PC-3 (cell line): ENCODE results near the gene PITPNM3. TPM values are rescaled to one million over a fixed set of nuclear protein-coding genes. Genes with fewer than 3 reads are reported as not detected.

Experiments used
- ATAC-seq: fragments of 200-7000 bp; cut with Tn5 transposase; 2 replicates; pipeline ENCODE4 v1.9.1; 2020; ENCODE audit warnings: mild to moderate bottlenecking, moderate library complexity
- BruUV-seq: library from RNA; stranded (reverse); fragments of 400-500 nt; replicated peaks from 2 replicates; lab custom pipeline; 2021; lab: Mats Ljungman, UMichigan
- CTCF ChIA-PET: fragments of 300-600 bp; sonication (Branson Sonifier 250); formaldehyde crosslinking; loops from one replicate; lab custom pipeline; 2022; ENCODE audit warnings: antibody characterized with exemption; lab: Charles Lee
- POLR2A ChIA-PET: fragments of 300-600 bp; sonication (Branson Sonifier 250); formaldehyde crosslinking; loops from one replicate; lab custom pipeline; 2022; ENCODE audit warnings: antibody characterized with exemption; ENCODE audit not compliant: unreplicated experiment; lab: Charles Lee
- DNase-seq: peaks from one replicate; pipeline ENCODE4 v3.0.0-alpha.2; 2015
- H2AFZ ChIP-seq: fragments of 300-600 bp; sonication (generic); 2 replicates; pipeline ENCODE4 v1.6.0; 2016; ENCODE audit warnings: antibody characterized with exemption, low read length
- H3F3A ChIP-seq: fragments of 300-600 bp; sonication (generic); one replicate; pipeline ENCODE4 v1.6.0; 2017; ENCODE audit warnings: antibody characterized with exemption, low read length, control low read depth, mild to moderate bottlenecking; ENCODE audit not compliant: unreplicated experiment
- H3K27ac ChIP-seq: fragments of 300-600 bp; sonication (generic); 2 replicates; pipeline ENCODE4 v1.5.1; 2016; ENCODE audit warnings: mild to moderate bottlenecking, low read length
- H3K27me3 ChIP-seq: fragments of 300-600 bp; sonication (generic); 2 replicates; pipeline ENCODE4 v1.6.1; 2016; ENCODE audit warnings: low read length, mixed read lengths
- H3K36me3 ChIP-seq: fragments of 300-600 bp; sonication (generic); 2 replicates; pipeline ENCODE4 v1.6.1; 2016; ENCODE audit warnings: low read depth, mixed run types, low read length, mixed read lengths
- H3K4me1 ChIP-seq: fragments of 300-600 bp; sonication (generic); 2 replicates; pipeline ENCODE4 v1.5.1; 2016; ENCODE audit warnings: low read length; ENCODE audit not compliant: insufficient read depth
- H3K4me2 ChIP-seq: fragments of 300-600 bp; sonication (generic); 2 replicates; pipeline ENCODE4 v1.6.0; 2016; ENCODE audit warnings: low read length
- H3K4me3 ChIP-seq: fragments of 300-600 bp; sonication (generic); 2 replicates; pipeline ENCODE4 v1.5.1; 2016; ENCODE audit warnings: mild to moderate bottlenecking, low read length, mixed read lengths
- H3K79me2 ChIP-seq: fragments of 300-600 bp; sonication (generic); 2 replicates; pipeline ENCODE4 v1.6.1; 2017; ENCODE audit warnings: low read length, mixed read lengths
- H3K9ac ChIP-seq: fragments of 300-600 bp; sonication (generic); 2 replicates; pipeline ENCODE4 v1.6.0; 2016; ENCODE audit warnings: mild to moderate bottlenecking, low read length
- H3K9me2 ChIP-seq: fragments of 300-600 bp; sonication (generic); replicated peaks from 2 replicates; pipeline ENCODE4 v1.6.1; 2016; ENCODE audit warnings: mixed run types, low read length, mixed read lengths
- H3K9me3 ChIP-seq: fragments of 300-600 bp; sonication (generic); 2 replicates; pipeline ENCODE4 v1.6.1; 2016; ENCODE audit warnings: low read length, mixed read lengths
- H4K20me1 ChIP-seq: fragments of 300-600 bp; sonication (generic); 2 replicates; pipeline ENCODE4 v1.6.1; 2016; ENCODE audit warnings: low read length, mixed read lengths
- EZH2 ChIP-seq: fragments of 300-600 bp; sonication (generic); IDR thresholded peaks from one replicate; pipeline ENCODE4 v1.6.1; 2017; ENCODE audit warnings: antibody characterized with exemption, mild to moderate bottlenecking, low read length; ENCODE audit not compliant: unreplicated experiment
- EZH2phosphoT487 ChIP-seq: fragments of 300-600 bp; sonication (generic); IDR thresholded peaks from 2 replicates; pipeline ENCODE4 v1.6.1; 2018; ENCODE audit warnings: mild to moderate bottlenecking, antibody characterized with exemption, low read length, borderline replicate concordance
- intact Hi-C: fragments of 100-400 bp; cut with micrococcal nuclease; formaldehyde crosslinking; loops from 2 replicates; pipeline ENCODE4 v1.9.0; 2023
- total RNA-seq: library from RNA; depleted of rRNA; stranded (reverse); fragments of >200 nt; gene quantifications from 2 replicates; pipeline ENCODE4 v1.2.3, GENCODE V29; 2014
- TF ChIP-seq, protein P1 (sequence below): fragments of 300-600 bp; sonication (generic); conservative IDR thresholded peaks from 2 replicates; pipeline ENCODE4 v1.5.1; 2017; ENCODE audit warnings: antibody characterized with exemption, low read depth, mild to moderate bottlenecking, low read length

Gene PITPNM3
- total RNA-seq, 1 experiment from 2014 or later, result 7.1 TPM

DNA sequence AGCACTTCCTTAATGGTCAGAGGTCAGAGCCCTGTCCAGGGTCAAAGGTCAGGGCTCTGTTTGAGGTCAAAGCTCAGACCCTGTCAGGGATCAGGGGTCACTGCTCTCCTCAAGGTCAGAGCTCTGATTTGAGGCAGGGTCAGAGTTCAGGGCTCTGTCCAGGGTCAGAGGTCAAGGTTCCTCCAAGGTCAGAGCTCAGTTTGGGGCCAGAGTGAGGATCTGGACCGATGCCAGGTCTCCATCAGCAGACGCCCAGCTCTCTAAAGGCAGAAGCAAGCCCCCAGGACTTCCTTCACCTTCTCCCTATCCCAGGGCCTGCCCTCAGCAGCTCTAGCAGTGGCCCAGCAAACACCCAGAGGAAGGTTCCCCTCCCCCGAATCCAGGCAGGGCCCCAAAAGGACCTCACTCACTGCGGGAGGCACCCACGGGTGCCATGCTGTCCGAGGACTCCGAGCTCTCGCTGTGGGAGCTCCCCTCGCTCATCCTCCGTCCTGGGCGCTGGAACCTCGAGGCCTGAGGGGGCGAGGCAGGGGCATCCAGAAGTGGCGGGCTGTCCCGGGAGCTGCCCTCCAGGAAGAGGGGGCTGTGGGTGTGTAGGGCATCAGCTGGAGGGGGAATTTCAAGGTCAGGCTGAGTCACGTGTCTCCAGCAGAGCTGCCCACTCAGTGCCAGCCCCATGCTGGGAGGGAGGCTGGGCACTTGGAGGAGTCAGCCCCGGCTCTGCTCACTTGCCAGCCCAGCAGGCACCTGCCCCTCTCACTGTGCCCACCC, 85.4 kb downstream of the PITPNM3 start:
- ChIA-PET CTCF (no interaction called here), POLR2A (no interaction called here)
- H3K4me1 ChIP-seq, result peaks cover 15% of the 10 kb centered on the region
- DNase-seq (no peak), ATAC-seq (no peak)
- no peaks in the 10 kb centered on the region for H3K27me3 ChIP-seq
- BruUV-seq, result no TSS peak
- no peak overlapping the region for H2AFZ ChIP-seq
- H3K79me2 ChIP-seq, result no peaks in the 10 kb centered on the region
- no peaks in the 10 kb centered on the region; the same call in 1 of the 2 replicates for H3K36me3 ChIP-seq
- H3K27ac ChIP-seq, result no peak overlapping the region
- no peak overlapping the region for H3K9ac ChIP-seq
- TF ChIP-seq, protein P1, sequence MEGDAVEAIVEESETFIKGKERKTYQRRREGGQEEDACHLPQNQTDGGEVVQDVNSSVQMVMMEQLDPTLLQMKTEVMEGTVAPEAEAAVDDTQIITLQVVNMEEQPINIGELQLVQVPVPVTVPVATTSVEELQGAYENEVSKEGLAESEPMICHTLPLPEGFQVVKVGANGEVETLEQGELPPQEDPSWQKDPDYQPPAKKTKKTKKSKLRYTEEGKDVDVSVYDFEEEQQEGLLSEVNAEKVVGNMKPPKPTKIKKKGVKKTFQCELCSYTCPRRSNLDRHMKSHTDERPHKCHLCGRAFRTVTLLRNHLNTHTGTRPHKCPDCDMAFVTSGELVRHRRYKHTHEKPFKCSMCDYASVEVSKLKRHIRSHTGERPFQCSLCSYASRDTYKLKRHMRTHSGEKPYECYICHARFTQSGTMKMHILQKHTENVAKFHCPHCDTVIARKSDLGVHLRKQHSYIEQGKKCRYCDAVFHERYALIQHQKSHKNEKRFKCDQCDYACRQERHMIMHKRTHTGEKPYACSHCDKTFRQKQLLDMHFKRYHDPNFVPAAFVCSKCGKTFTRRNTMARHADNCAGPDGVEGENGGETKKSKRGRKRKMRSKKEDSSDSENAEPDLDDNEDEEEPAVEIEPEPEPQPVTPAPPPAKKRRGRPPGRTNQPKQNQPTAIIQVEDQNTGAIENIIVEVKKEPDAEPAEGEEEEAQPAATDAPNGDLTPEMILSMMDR, result no peak
- TF ChIP-seq EZH2phosphoT487, result no peak
- no peak for TF ChIP-seq EZH2
- H3K9me3 ChIP-seq, result no peaks in the 10 kb centered on the region
- intact Hi-C loops, result loop anchor here (5.0 kb wide), 1 partner anchor 176 kb away; no protein-coding TSS in a partner anchor
- H3K9me2 ChIP-seq, result no peaks in the 10 kb centered on the region
- no peaks in the 10 kb centered on the region for H3F3A ChIP-seq
- H4K20me1 ChIP-seq, result no peaks in the 10 kb centered on the region
- H3K4me3 ChIP-seq, result no peak overlapping the region
- no peak overlapping the region for H3K4me2 ChIP-seq

DNA sequence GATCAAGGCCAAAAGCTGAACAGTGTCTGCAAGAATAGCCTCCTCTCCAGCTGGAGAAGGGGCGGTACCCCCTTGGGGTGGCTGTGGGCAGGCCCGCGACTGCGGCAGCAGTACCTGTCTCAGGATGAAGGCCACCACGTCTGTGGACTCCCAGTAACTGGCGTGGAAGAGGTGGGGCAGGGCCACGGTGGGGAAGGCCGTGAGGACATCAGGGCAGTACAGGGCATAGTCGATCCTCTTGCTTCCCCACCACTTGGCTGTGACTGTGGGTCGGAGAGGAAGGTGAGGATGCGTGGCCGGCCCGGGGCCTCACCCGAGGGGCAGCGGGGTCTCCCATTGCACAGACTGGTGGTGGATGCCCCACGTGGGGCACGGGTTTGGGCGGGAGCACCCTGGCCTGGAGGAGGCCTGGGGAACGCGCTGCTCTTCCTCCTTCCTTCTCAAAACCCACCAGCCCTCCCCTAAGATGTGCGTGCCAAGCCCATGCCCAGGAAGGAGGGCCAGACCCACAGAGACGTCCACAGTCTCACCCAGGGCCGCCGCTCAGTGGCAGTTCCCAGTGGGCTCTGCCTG, 86.1 kb downstream of the PITPNM3 start:
- H3K36me3 ChIP-seq, result no peaks in the 10 kb centered on the region; the same call in 1 of the 2 replicates
- H3K27ac ChIP-seq, result no peak overlapping the region
- no peaks in the 10 kb centered on the region for H3K9me2 ChIP-seq
- no peak overlapping the region for H3K9ac ChIP-seq
- ATAC-seq, result no peak
- H3K27me3 ChIP-seq, result no peaks in the 10 kb centered on the region
- no peaks in the 10 kb centered on the region for H3F3A ChIP-seq
- no peak overlapping the region for H2AFZ ChIP-seq
- DNase-seq, result no peak
- intact Hi-C loops, result loop anchor here (5.0 kb wide), 1 partner anchor 177 kb away; no protein-coding TSS in a partner anchor
- no peaks in the 10 kb centered on the region for H3K9me3 ChIP-seq
- H3K4me1 ChIP-seq, result peaks cover 15% of the 10 kb centered on the region
- POLR2A ChIA-PET, result no interaction called here
- H3K4me3 ChIP-seq, result no peak overlapping the region
- TF ChIP-seq, protein P1, result no peak
- TF ChIP-seq EZH2phosphoT487 (no peak), EZH2 (no peak)
- H3K4me2 ChIP-seq, result no peak overlapping the region
- H3K79me2 ChIP-seq, result no peaks in the 10 kb centered on the region
- no peaks in the 10 kb centered on the region for H4K20me1 ChIP-seq
- CTCF ChIA-PET, result no interaction called here
- no TSS peak for BruUV-seq
